ENCODE measurements around the gene CLCN3.

DNA sequence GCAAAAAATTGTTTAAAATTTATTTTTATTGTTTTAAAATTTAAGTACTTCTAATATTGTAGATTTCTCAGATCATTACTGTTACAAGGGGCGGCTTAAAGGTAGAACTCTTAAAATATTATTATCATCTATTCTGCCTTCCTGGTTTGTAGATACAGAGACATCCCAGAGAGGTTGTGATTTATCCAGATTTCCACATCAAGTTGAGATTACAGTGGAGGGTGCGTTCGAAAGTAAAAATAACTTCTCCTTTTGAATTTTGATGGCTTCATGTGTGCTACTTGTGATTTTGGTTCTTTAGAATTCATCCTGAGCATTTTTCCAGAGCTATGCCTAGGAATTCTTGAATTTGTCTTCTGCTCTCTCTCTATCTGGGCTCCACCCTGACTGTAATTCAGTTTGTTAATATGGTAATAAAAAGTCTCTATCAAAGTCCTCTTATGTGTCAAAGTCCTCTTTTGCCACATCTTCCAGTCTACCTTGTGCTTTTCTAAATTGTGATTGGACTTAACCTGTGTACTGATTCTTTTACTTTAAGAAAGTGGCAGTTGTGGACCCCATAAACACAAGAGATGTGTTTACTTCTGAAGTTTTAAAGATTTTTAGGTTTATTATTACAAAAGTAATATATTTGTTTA, 37.2 kb downstream of the CLCN3 start:
- TF ChIP-seq, protein P1, sequence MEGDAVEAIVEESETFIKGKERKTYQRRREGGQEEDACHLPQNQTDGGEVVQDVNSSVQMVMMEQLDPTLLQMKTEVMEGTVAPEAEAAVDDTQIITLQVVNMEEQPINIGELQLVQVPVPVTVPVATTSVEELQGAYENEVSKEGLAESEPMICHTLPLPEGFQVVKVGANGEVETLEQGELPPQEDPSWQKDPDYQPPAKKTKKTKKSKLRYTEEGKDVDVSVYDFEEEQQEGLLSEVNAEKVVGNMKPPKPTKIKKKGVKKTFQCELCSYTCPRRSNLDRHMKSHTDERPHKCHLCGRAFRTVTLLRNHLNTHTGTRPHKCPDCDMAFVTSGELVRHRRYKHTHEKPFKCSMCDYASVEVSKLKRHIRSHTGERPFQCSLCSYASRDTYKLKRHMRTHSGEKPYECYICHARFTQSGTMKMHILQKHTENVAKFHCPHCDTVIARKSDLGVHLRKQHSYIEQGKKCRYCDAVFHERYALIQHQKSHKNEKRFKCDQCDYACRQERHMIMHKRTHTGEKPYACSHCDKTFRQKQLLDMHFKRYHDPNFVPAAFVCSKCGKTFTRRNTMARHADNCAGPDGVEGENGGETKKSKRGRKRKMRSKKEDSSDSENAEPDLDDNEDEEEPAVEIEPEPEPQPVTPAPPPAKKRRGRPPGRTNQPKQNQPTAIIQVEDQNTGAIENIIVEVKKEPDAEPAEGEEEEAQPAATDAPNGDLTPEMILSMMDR (IDR thresholded peaks at IDR 0.05), result no peak
- TF ChIP-seq POLR2A (IDR thresholded peaks at IDR 0.05), result no peak
